Measurements from ENCODE around the gene SLC6A18. TPM values are rescaled to one million over a fixed set of nuclear protein-coding genes. Genes with fewer than 3 reads are reported as not detected.

SLC6A18 gene
- total RNA-seq, 1 donor from 2014 or later, result not detected

GRCh38 chr5:1249366-1250280 is 24.4 kb downstream of the SLC6A18 start:
- Histone ChIP-seq H3K27me3 (ENCODE audit: control insufficient read depth, insufficient read depth, low read length) (peaks cover 30% of the 10 kb centered on the region), H3K4me3 (ENCODE audit: low read depth, low read length) (no peak overlapping the region), H3K36me3 (ENCODE audit: control insufficient read depth, insufficient read depth, low read length) (no peaks in the 10 kb centered on the region)
- TF ChIP-seq CTCF (IDR thresholded peaks at IDR 0.05; ENCODE audit: insufficient read depth, low read length, poor library complexity, severe bottlenecking), result no peak
- no peak for DNase-seq (ENCODE audit: low read depth)

GRCh38 chr5:1251678-1252580 is 26.7 kb downstream of the SLC6A18 start:
- no peak overlapping the region for H3K4me3 ChIP-seq (ENCODE audit: low read depth, low read length)
- H3K36me3 ChIP-seq (ENCODE audit: control insufficient read depth, insufficient read depth, low read length), result no peaks in the 10 kb centered on the region
- no peak for TF ChIP-seq CTCF (IDR thresholded peaks at IDR 0.05; ENCODE audit: insufficient read depth, low read length, poor library complexity, severe bottlenecking)
- peaks cover 10% of the 10 kb centered on the region for H3K27me3 ChIP-seq (ENCODE audit: control insufficient read depth, insufficient read depth, low read length)
- DNase-seq (ENCODE audit: low read depth), result no peak

- Histone ChIP-seq H3K36me3 (ENCODE audit: control insufficient read depth, insufficient read depth, low read length) (no peaks in the 10 kb centered on the region), H3K4me3 (ENCODE audit: low read depth, low read length) (no peak overlapping the region), H3K27me3 (ENCODE audit: control insufficient read depth, insufficient read depth, low read length) (peaks cover 7% of the 10 kb centered on the region)
- DNase-seq (ENCODE audit: low read depth), result no peak
- TF ChIP-seq CTCF (IDR thresholded peaks at IDR 0.05; ENCODE audit: insufficient read depth, low read length, poor library complexity, severe bottlenecking), result no peak
These were observed 27.5 kb downstream of the SLC6A18 start for GRCh38 chr5:1252681-1253080.

- Histone ChIP-seq H3K4me3 (ENCODE audit: low read depth, low read length) (no peak overlapping the region), H3K27me3 (ENCODE audit: control insufficient read depth, insufficient read depth, low read length) (peaks cover 7% of the 10 kb centered on the region), H3K36me3 (ENCODE audit: control insufficient read depth, insufficient read depth, low read length) (no peaks in the 10 kb centered on the region)
- no peak for DNase-seq (ENCODE audit: low read depth)
- TF ChIP-seq CTCF (IDR thresholded peaks at IDR 0.05; ENCODE audit: insufficient read depth, low read length, poor library complexity, severe bottlenecking), result no peak
These were observed 28.4 kb downstream of the SLC6A18 start for GRCh38 chr5:1253456-1254105.

GRCh38 chr5:1254196-1254595 is 29.0 kb downstream of the SLC6A18 start:
- peaks cover 5% of the 10 kb centered on the region for H3K27me3 ChIP-seq (ENCODE audit: control insufficient read depth, insufficient read depth, low read length)
- no peak for DNase-seq (ENCODE audit: low read depth)
- no peak overlapping the region for H3K4me3 ChIP-seq (ENCODE audit: low read depth, low read length)
- H3K36me3 ChIP-seq (ENCODE audit: control insufficient read depth, insufficient read depth, low read length), result no peaks in the 10 kb centered on the region
- no peak for TF ChIP-seq CTCF (IDR thresholded peaks at IDR 0.05; ENCODE audit: insufficient read depth, low read length, poor library complexity, severe bottlenecking)

Measured in kidney epithelial cell (primary cell).